Muscle of back (tissue), 13 donors: ENCODE measurements around the gene PIGT. TPM values are rescaled to one million over a fixed set of nuclear protein-coding genes. Genes with fewer than 3 reads are reported as not detected.
A peak's percentile ranks its signal among the peaks of the same experiment; 100 is the strongest.

Source experiments
- DNase-seq, 3 donors: peaks; one replicate each; pipeline versions ENCODE4 v3.0.0 to v3.0.0-alpha.2; 2013
- long read RNA-seq, 9 donors: transcript quantifications; one replicate each; lab custom pipeline, GENCODE V29; 2026
- polyA plus RNA-seq, 10 donors: library from polyadenylated mRNA; unstranded; fragments of 120-200 nt; gene quantifications; one replicate each; pipeline ENCODE4 v1.2.1, GENCODE V29; 2013; ENCODE audit not compliant: insufficient read length in 10 of 10

Gene PIGT
- polyA plus RNA-seq = 10 to 100 TPM; 61.2 to 79.5 (median 71.6) TPM
- long read RNA-seq, donor 1, transcript PIGT-202 (12 exons, 2,245 nt) = major isoform, 13 of 22 reads
- long read RNA-seq, donor 1, partial matches to known transcripts = 0 of 22 reads
- long read RNA-seq, donor 1, other reads (novel, unspliced or antisense) = 0 of 22 reads
- long read RNA-seq, donor 2, transcript PIGT-202 (12 exons, 2,245 nt) = major isoform, 7 of 12 reads
- long read RNA-seq, donor 2, partial matches to known transcripts = 0 of 12 reads
- long read RNA-seq, donor 2, other reads (novel, unspliced or antisense) = 0 of 12 reads
- long read RNA-seq, donor 3, partial matches to known transcripts = 0 of 1 reads
- long read RNA-seq, donor 3, other reads (novel, unspliced or antisense) = 0 of 1 reads
- long read RNA-seq, donor 4, transcript PIGT-202 (12 exons, 2,245 nt) = major isoform, 7 of 10 reads
- long read RNA-seq, donor 4, partial matches to known transcripts = 0 of 10 reads
- long read RNA-seq, donor 4, other reads (novel, unspliced or antisense) = 0 of 10 reads
- long read RNA-seq, donor 5, transcript PIGT-234 (10 exons, 2,090 nt) = minor isoform, 5 of 33 reads
- long read RNA-seq, donor 5, transcript PIGT-202 (12 exons, 2,245 nt) = major isoform, 12 of 33 reads
- long read RNA-seq, donor 5, partial matches to known transcripts = 10 of 33 reads
- long read RNA-seq, donor 5, other reads (novel, unspliced or antisense) = 0 of 33 reads
- long read RNA-seq, donor 6, transcript PIGT-202 (12 exons, 2,245 nt) = major isoform, 21 of 25 reads
- long read RNA-seq, donor 6, partial matches to known transcripts = 0 of 25 reads
- long read RNA-seq, donor 6, other reads (novel, unspliced or antisense) = 0 of 25 reads
- long read RNA-seq, donor 7, transcript PIGT-202 (12 exons, 2,245 nt) = major isoform, 7 of 14 reads
- long read RNA-seq, donor 7, partial matches to known transcripts = 0 of 14 reads
- long read RNA-seq, donor 7, other reads (novel, unspliced or antisense) = 0 of 14 reads
- long read RNA-seq, donor 8, transcript PIGT-202 (12 exons, 2,245 nt) = major isoform, 5 of 11 reads
- long read RNA-seq, donor 8, partial matches to known transcripts = 0 of 11 reads
- long read RNA-seq, donor 8, other reads (novel, unspliced or antisense) = 0 of 11 reads
- long read RNA-seq, donor 9, partial matches to known transcripts = 0 of 4 reads
- long read RNA-seq, donor 9, other reads (novel, unspliced or antisense) = 0 of 4 reads

DNA sequence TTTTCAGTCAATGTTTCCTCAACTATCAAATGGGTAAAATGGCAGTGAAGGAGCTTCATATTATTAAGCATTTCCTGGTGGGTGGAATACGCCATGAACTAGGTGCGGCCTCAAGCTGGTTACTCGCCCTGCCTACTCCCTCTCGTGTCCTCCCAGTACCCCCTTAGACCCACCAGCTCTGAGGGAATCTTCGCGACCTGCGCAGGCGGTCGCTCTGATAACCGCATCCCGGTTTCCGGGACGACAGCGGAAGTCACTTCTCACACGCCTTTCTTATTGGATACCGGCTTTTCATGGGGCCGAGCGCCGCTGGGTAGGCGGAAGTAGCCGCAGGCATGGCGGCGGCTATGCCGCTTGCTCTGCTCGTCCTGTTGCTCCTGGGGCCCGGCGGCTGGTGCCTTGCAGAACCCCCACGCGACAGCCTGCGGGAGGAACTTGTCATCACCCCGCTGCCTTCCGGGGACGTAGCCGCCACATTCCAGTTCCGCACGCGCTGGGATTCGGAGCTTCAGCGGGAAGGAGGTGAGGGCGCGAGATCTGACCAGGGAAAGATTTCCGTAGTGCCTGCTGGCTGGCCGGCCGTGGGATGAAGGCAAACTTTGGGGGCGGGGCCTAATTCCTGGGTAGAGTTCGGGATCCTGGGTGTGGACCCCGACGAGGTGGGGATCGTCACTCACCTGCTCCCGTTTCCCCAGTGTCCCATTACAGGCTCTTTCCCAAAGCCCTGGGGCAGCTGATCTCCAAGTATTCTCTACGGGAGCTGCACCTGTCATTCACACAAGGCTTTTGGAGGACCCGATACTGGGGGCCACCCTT, at the start of gene PIGT:
Gene PIGT (plus strand): TSS at position 320 of the 816 bp plus-strand sequence. CDS start 16 bp downstream, at position 336.
- DNase-seq = peak; percentile 81 to 95 (median 89)

DNA sequence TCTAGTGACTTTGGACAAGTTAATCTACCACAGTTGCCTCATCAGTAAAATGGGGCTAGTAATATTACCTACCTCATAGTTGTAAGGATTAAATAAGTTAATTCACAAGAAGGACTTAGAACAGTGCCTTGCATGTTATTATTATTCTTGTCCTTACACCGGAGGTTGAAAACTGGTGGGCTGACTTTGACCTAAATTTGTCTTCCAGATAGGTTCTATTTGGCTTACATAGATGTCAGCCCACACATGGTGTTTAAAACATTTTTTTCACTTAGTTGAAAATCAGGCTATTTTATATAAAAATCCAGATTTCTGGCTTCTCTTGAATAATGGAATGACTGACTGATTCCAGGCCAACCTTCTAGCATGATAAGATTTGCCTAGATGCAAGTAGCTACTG, 49.7 kb upstream of the PIGT start:
- DNase-seq = no peak

DNA sequence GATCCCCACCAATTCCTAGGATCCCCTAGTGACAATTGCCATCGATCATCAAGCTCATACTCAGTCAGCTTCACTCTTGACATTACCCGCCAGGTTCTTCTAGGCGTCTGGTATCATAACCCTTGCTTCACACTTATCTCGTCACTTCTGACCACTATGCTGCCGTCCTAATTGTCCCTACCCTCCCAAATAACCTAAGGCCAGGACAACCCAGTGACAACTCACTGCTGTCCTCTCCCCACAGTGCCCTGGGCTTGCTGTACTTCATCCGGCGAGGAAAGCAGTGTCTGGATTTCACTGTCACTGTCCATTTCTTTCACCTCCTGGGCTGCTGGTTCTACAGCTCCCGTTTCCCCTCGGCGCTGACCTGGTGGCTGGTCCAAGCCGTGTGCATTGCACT, 49.3 kb upstream of the PIGT start:
- no peak for DNase-seq

DNA sequence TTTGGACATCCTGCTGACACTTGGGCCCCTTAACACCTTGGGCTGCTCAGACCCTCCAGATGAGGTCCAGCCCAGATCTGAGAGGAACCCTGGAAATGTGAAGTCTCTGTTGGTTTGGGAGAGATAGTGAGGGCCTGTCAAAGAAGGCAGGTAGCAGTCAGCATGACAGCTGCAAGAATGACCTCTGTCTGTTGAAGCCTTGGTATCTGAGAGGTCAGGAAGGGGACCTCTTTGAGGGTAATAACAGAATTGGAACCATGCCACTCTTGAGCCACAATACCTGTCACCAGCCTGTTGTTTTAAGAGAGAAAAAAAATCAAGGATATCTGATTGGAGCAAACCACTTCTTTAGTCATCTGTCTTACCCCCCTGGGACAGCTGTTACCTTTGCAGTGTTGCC, 48.8 kb upstream of the PIGT start:
- DNase-seq = no peak

DNA sequence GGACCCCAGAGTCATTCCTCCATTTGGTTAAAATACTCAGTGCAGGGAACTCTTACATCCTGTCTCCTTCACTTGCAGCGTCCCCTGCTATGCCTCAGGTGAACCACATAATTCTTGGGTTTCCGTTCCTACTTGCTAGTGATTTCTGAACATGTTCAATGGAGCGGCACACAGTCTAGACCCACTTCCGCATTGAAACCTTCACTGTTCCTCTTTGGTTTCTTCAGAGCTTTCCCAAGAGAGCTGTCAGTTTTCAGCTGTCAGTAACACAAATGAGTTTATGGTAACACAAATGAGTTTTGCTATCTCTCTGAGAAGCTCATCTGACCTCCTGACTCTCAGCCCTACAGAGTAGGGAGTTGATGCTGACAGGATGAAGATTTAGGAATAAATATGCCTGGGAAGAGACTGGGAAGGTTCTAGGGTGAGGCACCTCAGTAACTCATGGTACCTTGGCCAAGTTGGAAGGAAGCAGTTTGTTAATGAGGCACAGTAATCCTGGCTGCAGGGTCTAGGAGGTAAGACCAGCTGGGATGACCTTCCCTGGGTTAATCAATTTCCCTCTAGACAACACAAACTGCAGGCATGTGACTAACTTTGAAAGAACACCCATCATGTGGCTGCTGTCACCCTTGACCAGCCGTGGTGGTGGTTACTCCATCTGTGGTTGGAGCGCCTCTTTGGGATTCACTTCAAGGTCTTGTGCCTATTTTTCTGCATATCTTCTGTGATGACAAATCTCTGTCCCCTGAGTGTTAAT, 47.5 kb upstream of the PIGT start:
- DNase-seq = peak in 1 of 3 donors; percentile 24

DNA sequence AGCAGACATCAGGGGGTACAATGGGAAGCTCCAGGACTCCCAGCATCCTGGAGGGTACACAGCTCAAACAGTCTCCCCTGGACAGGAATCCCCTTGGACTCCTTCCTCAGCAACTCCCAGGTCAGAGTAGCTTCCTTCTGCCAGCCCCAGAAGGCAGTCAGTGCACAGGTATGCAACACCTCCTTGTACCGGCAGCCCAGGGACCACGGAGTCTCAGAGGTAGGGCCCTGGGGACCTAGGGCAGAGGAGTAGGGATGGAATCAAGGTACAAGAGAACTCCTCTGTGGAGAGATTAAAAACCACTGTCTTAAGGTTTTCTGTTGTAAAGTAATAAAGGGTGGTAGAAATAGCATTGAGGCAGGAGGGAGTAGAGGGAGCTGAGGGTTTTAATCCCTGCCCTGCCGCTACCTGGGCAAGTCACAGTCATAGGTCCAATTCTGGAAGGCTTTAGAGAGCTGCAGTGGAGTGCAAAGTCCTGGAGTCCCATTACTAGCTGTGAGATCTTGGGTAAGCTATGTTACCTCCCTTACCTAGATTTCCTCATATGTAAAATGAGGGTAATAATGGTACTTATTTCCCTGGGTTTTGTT, 45.3 kb upstream of the PIGT start:
- no peak for DNase-seq

DNA sequence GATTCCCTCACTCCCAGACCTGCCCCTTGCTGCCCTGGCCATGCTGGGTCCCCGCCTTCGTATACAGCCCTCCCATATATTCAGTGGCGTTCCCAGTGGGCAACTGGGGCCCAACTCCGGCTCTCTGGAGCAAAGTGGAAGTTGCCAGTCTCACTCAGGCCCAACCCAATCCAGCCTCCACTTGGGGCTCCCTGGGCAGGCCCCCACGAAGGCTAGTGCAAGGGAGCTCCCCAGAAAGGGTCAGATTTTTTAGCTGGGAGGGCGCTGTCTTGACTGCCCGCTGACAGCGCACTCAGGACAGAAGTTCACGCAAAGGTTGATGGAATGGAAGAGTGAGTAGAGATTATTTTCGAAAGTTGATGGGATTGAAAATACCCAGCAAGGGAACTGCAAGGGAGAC, 43.7 kb upstream of the PIGT start:
- no peak for DNase-seq

DNA sequence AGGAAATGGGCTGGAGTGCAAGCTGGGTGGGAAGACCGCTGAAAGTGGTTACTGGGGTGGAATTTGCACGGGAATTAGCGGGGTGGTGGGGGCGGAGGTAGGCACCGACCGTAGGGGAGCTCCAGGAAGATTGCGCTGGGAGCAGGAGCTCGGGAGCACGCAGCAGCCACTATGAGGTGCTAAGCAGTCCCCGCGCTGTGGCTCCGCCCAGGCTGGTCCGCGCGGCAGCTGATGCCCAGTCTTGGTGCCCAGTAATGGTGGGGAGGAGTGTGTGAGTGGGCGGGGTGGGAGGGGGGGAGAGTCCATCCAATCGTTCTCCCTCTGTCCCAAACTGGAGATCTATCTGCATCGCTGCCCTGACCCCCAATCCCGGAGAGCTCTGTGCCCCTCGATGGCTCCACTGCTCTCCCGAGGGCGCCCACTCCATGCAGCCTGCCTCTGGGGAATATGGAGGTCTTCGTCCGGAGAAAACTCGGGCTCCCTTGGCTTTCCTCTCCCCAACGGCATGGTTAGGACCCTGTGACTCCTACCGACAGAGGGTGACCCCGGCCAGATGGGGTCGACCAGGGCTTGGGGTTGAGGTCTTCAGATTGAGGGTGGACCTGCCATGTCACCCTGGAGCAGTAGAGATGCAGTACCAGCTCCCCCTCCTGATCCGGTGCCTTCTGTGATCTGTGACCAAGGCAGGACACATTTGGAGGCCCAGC, 43.1 kb upstream of the PIGT start:
- DNase-seq = no peak

DNA sequence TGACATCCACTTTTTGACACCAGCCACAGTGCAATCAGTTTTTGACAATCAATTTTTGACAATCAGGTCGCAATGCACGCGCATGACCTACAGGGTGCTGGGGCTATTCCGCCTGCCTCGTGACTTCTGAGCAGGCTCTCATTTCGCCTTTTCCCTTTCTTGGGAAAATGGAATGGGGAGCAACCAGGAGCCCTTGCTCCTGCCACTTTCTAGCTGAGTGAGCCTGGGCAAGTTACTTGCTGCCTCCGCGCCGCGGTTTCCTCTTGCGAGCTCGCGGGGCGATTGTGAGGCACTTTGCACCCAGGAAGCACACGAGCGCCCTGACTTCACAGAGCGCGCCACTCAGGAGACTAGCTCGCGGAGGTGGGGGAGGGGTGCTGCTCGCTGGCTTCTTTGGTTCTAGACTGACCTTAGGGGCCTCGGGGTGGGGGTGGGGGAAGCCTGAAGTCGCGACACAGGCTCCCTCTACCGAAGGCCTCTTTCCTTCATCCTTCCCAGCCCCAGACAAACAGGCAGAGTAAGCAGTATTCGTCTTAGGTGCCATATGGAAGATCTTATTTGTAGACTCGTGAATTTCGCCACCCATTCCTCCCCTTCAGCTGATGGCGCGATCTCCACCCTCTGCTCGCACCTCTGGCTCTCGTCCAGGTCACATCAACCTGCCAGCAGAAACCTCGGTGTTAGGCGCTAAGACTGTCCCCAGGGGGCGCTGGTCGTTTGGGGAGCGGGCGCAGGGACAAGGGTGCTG, 42.4 kb upstream of the PIGT start:
- peak; percentile 63 to 78 (median 76) for DNase-seq

DNA sequence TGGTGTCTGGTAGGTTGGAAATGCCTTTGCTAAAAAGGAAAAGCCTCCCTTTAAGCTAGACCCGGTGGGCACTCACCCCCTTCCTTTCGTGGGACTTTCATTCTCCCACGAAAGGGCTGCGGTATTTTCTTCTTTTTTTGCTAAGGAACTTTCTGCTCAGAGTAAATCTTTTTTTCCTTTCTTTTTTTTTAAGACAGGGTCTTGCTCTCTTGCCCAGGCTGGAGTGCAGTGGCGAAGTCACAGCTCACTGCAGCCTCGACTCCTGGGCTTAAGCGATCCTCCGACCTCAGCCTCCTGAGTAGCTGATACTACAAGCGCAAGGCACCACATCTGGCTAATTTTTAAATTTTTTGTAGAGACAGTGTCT, 41.9 kb upstream of the PIGT start:
- DNase-seq = no peak

DNA sequence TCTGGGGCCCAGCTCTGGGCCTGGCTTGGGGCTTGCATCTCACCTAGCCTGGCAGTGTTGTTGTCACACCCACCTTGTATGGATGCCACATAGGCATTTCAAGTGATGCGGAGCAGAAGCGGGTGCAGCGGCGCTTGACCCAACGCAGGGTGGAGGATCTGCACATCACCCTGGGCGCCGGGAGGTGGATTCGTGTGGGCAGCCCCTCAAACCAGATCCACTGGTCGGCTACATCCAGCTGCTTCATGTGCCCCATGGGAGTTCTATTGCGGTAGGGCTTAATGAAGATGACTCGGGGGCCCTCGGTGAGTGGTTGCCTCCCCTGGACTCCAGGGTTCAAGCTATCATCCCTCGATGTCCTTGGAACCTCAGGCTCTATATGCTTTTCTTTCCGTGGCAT, 41.0 kb upstream of the PIGT start:
- DNase-seq = no peak

DNA sequence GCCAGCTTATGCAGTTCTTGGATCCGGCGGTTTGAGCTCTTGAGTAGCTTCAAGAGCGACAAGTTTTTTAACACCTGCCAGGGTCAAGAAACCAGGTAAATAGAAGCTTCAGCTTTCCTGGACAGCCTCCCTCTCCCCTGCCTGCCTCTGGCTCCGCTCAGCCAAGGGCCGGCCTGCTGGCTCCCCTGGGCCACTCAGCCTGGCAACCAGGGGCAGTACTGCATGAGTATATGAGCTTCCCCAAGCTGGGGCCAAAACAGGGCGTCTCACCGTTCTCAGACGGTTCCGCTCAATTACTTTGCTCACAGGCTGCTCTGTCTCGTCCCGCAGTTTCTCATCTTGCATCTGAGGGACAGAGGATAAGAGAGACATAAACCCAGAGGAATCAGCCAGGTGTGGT, 38.7 kb upstream of the PIGT start:
- no peak for DNase-seq

DNA sequence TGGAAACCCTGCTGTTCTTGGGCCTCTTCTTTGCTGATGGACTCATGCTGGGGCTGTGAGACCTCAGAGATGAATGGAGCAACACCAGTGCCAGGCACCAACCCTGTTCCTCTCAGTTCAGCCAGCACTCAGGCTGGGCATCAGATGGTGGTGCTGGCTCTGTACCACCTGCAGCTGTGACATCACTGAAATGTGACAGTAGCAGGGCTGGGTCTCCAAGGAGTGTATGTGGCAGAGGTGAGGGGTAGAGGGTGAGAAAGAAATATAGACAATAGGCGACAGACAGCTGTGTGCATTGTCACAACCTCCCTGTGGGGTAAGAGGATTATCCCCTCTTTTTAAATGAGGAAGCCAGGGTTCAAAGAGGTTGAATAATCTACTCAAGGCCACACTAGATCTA, 37.8 kb upstream of the PIGT start, which contains the start of gene TP53TG5:
Gene TP53TG5 (minus strand): TSS at position 135 of the 400 bp plus-strand sequence. CDS start 89 bp downstream, at position 46.
- no peak for DNase-seq

DNA sequence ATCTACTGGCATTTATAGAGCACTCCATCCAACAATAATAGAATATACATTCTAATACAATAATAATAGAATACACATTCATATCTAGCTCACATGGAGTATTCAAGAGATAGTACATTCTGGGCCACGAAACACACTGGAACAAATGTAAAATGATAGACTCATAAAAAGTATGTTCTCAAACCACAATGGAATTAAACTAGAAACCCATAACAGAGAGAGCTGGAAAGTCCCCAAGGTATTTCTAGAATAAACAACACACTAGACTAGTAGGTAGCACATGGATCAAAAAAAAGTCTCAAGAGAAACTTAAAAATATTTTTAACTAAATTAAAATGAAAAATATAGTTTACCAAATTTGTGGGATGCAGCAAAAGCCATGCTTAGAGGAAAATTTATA, 28.7 kb upstream of the PIGT start:
- no peak for DNase-seq

DNA sequence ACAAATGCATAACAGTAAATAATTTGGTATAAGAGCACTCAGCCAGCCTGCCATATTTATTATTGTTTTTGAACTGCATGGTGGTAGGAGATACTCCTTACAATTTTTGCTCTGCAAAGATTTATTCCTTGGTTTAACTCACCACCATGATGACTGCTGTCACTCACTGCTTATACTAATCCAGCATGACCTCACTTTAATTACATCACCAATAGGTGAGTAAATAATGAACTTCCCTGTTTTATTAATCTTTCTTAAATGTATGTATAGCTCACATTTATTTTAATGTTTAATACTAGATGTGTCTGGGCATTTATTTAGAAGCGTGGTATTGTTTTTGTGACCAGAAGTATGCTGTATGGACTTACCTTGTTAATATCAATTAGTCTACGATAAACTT, 25.0 kb upstream of the PIGT start:
- DNase-seq = no peak

DNA sequence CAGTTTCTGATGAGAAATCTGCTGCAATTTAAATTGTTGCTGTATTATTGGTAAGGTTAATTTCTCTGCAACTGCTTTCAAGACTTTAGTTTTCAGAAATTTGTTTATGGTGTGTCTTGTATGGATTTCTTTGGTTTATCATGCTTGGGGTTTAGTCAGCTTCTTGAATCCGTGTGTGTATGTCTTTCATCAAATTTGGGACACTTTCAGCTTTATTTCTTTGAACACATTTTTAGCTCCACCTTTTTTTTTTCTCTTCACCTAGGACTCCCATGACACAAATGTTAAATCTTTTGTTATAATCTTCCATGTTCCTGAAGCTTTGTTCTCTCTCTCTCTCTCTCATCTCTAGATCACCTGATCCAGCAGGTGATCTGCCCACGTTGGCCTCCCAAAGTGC, 24.4 kb upstream of the PIGT start:
- no peak for DNase-seq

DNA sequence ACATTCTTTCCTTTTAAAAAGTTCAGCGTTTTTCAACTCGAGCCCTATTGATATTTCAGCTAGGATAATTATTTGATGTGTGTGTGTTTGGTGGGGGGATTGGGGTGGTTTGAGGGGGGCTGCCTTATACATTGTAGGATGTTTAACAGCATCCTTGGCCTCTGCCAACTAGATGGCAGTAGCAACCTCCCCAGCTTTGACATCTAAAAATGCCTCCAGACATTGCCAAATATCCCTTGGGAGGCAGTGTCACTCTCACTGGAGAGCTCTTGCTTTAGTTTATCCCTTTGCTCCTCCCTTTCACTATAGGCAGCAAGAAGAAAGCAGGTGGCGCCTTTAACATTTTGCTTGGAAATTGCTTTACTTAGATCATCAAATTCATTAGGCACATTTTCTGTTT, 23.2 kb upstream of the PIGT start:
- DNase-seq = no peak
